GF-D8 (cell line): ENCODE measurements around the gene BMP4.

Source experiments
- DNase-seq: peaks from one replicate; lab custom pipeline; 2025; lab: John Stamatoyannopoulos, UW

Gene BMP4

GRCh38 chr14:53964249-53964648, 7.6 kb upstream of the BMP4 start:
- no peak for DNase-seq

- DNase-seq = no peak
Measured at GRCh38 chr14:53963320-53964227, 6.9 kb upstream of the BMP4 start.

GRCh38 chr14:53962953-53963319, 6.3 kb upstream of the BMP4 start:
- DNase-seq = no peak

- no peak for DNase-seq
Measured at GRCh38 chr14:53958628-53959027, 2.0 kb upstream of the BMP4 start.

GRCh38 chr14:53957739-53958138, 1.1 kb upstream of the BMP4 start:
- DNase-seq = no peak

GRCh38 chr14:53955671-53956426, 776 bp downstream of the BMP4 start:
- DNase-seq = no peak

- no peak for DNase-seq
Measured at GRCh38 chr14:53955229-53955556, 1.4 kb downstream of the BMP4 start.

- DNase-seq = no peak
Measured at GRCh38 chr14:53954551-53955228, 1.9 kb downstream of the BMP4 start.

- no peak for DNase-seq
Measured at GRCh38 chr14:53953828-53954550, 2.6 kb downstream of the BMP4 start.

- no peak for DNase-seq
Measured at GRCh38 chr14:53953002-53953827, 3.4 kb downstream of the BMP4 start.

GRCh38 chr14:53952533-53952932, 4.1 kb downstream of the BMP4 start:
- no peak for DNase-seq

GRCh38 chr14:53951627-53952303, 4.9 kb downstream of the BMP4 start:
- no peak for DNase-seq

GRCh38 chr14:53951243-53951626, 5.4 kb downstream of the BMP4 start:
- DNase-seq = no peak

- DNase-seq = no peak
Measured at GRCh38 chr14:53950031-53950793, 6.4 kb downstream of the BMP4 start.

GRCh38 chr14:53949201-53949600, 7.4 kb downstream of the BMP4 start:
- no peak for DNase-seq

- no peak for DNase-seq
Measured at GRCh38 chr14:53948205-53948884, 8.3 kb downstream of the BMP4 start.

GRCh38 chr14:53947452-53948204, 9.0 kb downstream of the BMP4 start:
- no peak for DNase-seq

- DNase-seq = no peak
Measured at GRCh38 chr14:53947094-53947445, 9.6 kb downstream of the BMP4 start.
